Measurements from ENCODE around the gene SCYL1. TPM values are rescaled to one million over a fixed set of nuclear protein-coding genes. Genes with fewer than 3 reads are reported as not detected.

The SCYL1 gene
- total and polyA plus RNA-seq, 12 donors = 47.4 to 130 (median 56.7) TPM

DNA sequence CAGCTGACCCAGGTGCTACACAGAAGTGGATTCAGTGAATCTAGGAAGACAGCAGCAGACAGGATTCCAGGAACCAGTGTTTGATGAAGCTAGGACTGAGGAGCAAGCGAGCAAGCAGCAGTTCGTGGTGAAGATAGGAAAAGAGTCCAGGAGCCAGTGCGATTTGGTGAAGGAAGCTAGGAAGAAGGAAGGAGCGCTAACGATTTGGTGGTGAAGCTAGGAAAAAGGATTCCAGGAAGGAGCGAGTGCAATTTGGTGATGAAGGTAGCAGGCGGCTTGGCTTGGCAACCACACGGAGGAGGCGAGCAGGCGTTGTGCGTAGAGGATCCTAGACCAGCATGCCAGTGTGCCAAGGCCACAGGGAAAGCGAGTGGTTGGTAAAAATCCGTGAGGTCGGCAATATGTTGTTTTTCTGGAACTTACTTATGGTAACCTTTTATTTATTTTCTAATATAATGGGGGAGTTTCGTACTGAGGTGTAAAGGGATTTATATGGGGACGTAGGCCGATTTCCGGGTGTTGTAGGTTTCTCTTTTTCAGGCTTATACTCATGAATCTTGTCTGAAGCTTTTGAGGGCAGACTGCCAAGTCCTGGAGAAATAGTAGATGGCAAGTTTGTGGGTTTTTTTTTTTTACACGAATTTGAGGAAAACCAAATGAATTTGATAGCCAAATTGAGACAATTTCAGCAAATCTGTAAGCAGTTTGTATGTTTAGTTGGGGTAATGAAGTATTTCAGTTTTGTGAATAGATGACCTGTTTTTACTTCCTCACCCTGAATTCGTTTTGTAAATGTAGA, 24.3 kb upstream of the SCYL1 start:
- no peak for DNase-seq
- H3K27ac ChIP-seq = peak overlapping the region; percentile 97 to 100 (median 99)
- WGBS, 2 donors = 0 to 4% methylated on average over 20 of the region's 20 CpGs

GRCh38 chr11:65501186-65501471, 23.8 kb upstream of the SCYL1 start:
- H3K27ac ChIP-seq = peak overlapping the region; percentile 97 to 100 (median 99)
- H3K4me3 ChIP-seq = peak overlapping the region; percentile 68 to 88 (median 84)
- peaks cover 11 to 42% (median 29%) of the 10 kb centered on the region in 9 donors for H3K4me1 ChIP-seq
- WGBS, 2 donors = 0 to 3% methylated on average over 2 of the region's 2 CpGs
- intact Hi-C loops (cut with DNase I) = loop anchor here in 1 of 10 donors (5.0 kb wide), 1 partner anchor 79 kb away; the partner anchor contains the start of gene NEAT1
- no peaks in the 10 kb centered on the region for H3K9me3 ChIP-seq
- DNase-seq (no peak), ATAC-seq (no peak)
- H3K27me3 ChIP-seq = no peaks in the 10 kb centered on the region
- TF ChIP-seq CTCF (IDR thresholded peaks at IDR 0.05) = no peak
- peaks cover 0 to 61% (median 43%) of the 10 kb centered on the region in 9 donors for H3K36me3 ChIP-seq

More for the DNA sequence above, 24.3 kb upstream of the SCYL1 start:
- ATAC-seq = no peak
- Histone ChIP-seq H3K36me3 (peaks cover 0 to 56% (median 38%) of the 10 kb centered on the region in 9 donors), H3K9me3 (no peaks in the 10 kb centered on the region), H3K27me3 (no peaks in the 10 kb centered on the region), H3K4me3 (peak overlapping the region; percentile 68 to 88 (median 84)), H3K4me1 (peaks cover 14 to 42% (median 29%) of the 10 kb centered on the region in 9 donors)
- intact Hi-C loops (cut with DNase I) = loop anchor here in 1 of 10 donors (5.0 kb wide), 1 partner anchor 78 kb away; the partner anchor contains the start of gene NEAT1
- no peak for TF ChIP-seq CTCF (IDR thresholded peaks at IDR 0.05)

DNA sequence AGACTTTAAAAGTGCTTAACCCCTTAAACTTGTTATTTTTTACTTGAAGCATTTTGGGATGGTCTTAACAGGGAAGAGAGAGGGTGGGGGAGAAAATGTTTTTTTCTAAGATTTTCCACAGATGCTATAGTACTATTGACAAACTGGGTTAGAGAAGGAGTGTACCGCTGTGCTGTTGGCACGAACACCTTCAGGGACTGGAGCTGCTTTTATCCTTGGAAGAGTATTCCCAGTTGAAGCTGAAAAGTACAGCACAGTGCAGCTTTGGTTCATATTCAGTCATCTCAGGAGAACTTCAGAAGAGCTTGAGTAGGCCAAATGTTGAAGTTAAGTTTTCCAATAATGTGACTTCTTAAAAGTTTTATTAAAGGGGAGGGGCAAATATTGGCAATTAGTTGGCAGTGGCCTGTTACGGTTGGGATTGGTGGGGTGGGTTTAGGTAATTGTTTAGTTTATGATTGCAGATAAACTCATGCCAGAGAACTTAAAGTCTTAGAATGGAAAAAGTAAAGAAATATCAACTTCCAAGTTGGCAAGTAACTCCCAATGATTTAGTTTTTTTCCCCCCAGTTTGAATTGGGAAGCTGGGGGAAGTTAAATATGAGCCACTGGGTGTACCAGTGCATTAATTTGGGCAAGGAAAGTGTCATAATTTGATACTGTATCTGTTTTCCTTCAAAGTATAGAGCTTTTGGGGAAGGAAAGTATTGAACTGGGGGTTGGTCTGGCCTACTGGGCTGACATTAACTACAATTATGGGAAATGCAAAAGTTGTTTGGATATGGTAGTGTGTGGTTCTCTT, 23.2 kb upstream of the SCYL1 start:
- Histone ChIP-seq H3K27ac (peak overlapping the region; percentile 97 to 100 (median 99)), H3K4me1 (peaks cover 5 to 42% (median 29%) of the 10 kb centered on the region in 9 donors), H3K9me3 (no peaks in the 10 kb centered on the region), H3K27me3 (no peaks in the 10 kb centered on the region), H3K36me3 (peaks cover 0 to 66% (median 47%) of the 10 kb centered on the region in 9 donors), H3K4me3 (peak overlapping the region; percentile 68 to 88 (median 84))
- intact Hi-C loops (cut with DNase I) = loop anchor here in 1 of 10 donors (5.0 kb wide), 1 partner anchor 79 kb away; the partner anchor contains the start of gene NEAT1
- ATAC-seq (no peak), DNase-seq (no peak)
- 0 to 3% methylated on average over 3 of the region's 3 CpGs for WGBS, 2 donors
- no peak for TF ChIP-seq CTCF (IDR thresholded peaks at IDR 0.05)

DNA sequence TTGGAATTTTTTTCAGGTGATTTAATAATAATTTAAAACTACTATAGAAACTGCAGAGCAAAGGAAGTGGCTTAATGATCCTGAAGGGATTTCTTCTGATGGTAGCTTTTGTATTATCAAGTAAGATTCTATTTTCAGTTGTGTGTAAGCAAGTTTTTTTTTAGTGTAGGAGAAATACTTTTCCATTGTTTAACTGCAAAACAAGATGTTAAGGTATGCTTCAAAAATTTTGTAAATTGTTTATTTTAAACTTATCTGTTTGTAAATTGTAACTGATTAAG, 22.7 kb upstream of the SCYL1 start:
- Histone ChIP-seq H3K27ac (peak overlapping the region in 9 of 10 donors; percentile 97 to 100 (median 99)), H3K36me3 (peaks cover 0 to 70% (median 47%) of the 10 kb centered on the region in 9 donors), H3K9me3 (no peaks in the 10 kb centered on the region), H3K4me1 (peaks cover 3 to 43% (median 31%) of the 10 kb centered on the region in 9 donors), H3K27me3 (no peaks in the 10 kb centered on the region), H3K4me3 (peak overlapping the region; percentile 68 to 88 (median 84))
- DNase-seq = no peak
- ATAC-seq = no peak
- TF ChIP-seq CTCF (IDR thresholded peaks at IDR 0.05) = no peak
- intact Hi-C loops (cut with DNase I) = loop anchor here in 1 of 10 donors (5.0 kb wide), 1 partner anchor 80 kb away; the partner anchor contains the start of gene NEAT1

Measured in heart right ventricle (tissue), 16 donors.